Cardiac muscle cell (in vitro differentiated cells and primary cell): ENCODE data around the gene CRABP2. TPM values are rescaled to one million over a fixed set of nuclear protein-coding genes. Genes with fewer than 3 reads are reported as not detected.

Experiments
- DNase-seq, 2 donors: peaks; one replicate each; pipeline versions ENCODE4 v3.0.0 to v3.0.0-alpha.2; 2010 to 2017; ENCODE audit warnings: low read depth in 1 of 2, low spot score in 1 of 2
- H3K27ac ChIP-seq: fragments of 200-600 bp; sonication (generic); 2 replicates; pipeline ENCODE4 v1.5.1; 2016
- H3K27me3 ChIP-seq: fragments of 200-600 bp; sonication (generic); 2 replicates; pipeline ENCODE4 v1.6.0; 2016; ENCODE audit warnings: control low read depth
- H3K36me3 ChIP-seq: fragments of 200-600 bp; sonication (generic); 2 replicates; pipeline ENCODE4 v1.5.1; 2016; ENCODE audit warnings: control low read depth
- H3K4me1 ChIP-seq: fragments of 200-600 bp; sonication (generic); 2 replicates; pipeline ENCODE4 v1.8.1; 2017; ENCODE audit warnings: low read depth, mild to moderate bottlenecking, mixed run types
- H3K4me3 ChIP-seq: fragments of 200-600 bp; sonication (generic); 2 replicates; pipeline ENCODE4 v1.5.1; 2016; ENCODE audit warnings: mild to moderate bottlenecking
- H3K9me3 ChIP-seq: fragments of 200-600 bp; sonication (generic); 2 replicates; pipeline ENCODE4 v1.5.1; 2017; ENCODE audit warnings: low read depth, mild to moderate bottlenecking, control low read depth
- CTCF ChIP-seq: IDR thresholded peaks from 2 replicates; pipeline ENCODE4 v1.5.1; 2012; ENCODE audit warnings: low read depth, mild to moderate bottlenecking, low read length
- polyA plus RNA-seq: library from polyadenylated mRNA; unstranded; fragments of >200 nt; fragmentation: Nextera tagmentation; extraction: Ambion mirVana; gene quantifications from 2 replicates; pipeline ENCODE4 v1.2.1, GENCODE V29; 2016
- total RNA-seq: library from RNA; depleted of rRNA; stranded (reverse); fragments of >200 nt; gene quantifications from 2 replicates; pipeline ENCODE4 v1.2.3, GENCODE V29; 2016

CRABP2 gene
- total and polyA plus RNA-seq, 2 experiments from 2014 or later: 556 to 1,249 TPM

GRCh38 chr1:156740741-156741480 lies 35.5 kb upstream of the CRABP2 start, which contains the start of gene MRPL24:
TSS of gene MRPL24 (minus strand) at chr1:156741088. CDS start at chr1:156738704, 2,384 bp downstream.
- peak within 1 kb of the TSS; percentile 46 for H3K4me3 ChIP-seq

GRCh38 chr1:156740237-156740740 lies 34.9 kb upstream of the CRABP2 start:
- Histone ChIP-seq H3K27ac (peak overlapping the region; percentile 59), H3K36me3 (peaks cover 5% of the 10 kb centered on the region), H3K4me1 (peaks cover 4% of the 10 kb centered on the region), H3K9me3 (no peaks in the 10 kb centered on the region), H3K4me3 (peak overlapping the region; percentile 46), H3K27me3 (no peaks in the 10 kb centered on the region)
- no peak for TF ChIP-seq CTCF
- DNase-seq: no peak

More at GRCh38 chr1:156740741-156741480, 35.5 kb upstream of the CRABP2 start, which contains the start of gene MRPL24:
- peak; percentile 99 to 100 for DNase-seq
- H3K36me3 ChIP-seq: peaks cover 5% of the 10 kb centered on the region
- TF ChIP-seq CTCF: no peak
- H3K27me3 ChIP-seq: no peaks in the 10 kb centered on the region
- peaks cover 5% of the 10 kb centered on the region for H3K4me1 ChIP-seq
- no peaks in the 10 kb centered on the region for H3K9me3 ChIP-seq
- peak within 1 kb of the TSS; percentile 88 for H3K27ac ChIP-seq

GRCh38 chr1:156738916-156739315 lies 33.5 kb upstream of the CRABP2 start:
- peaks cover 4% of the 10 kb centered on the region for H3K4me1 ChIP-seq
- no peak for DNase-seq
- no peaks in the 10 kb centered on the region for H3K27me3 ChIP-seq
- no peaks in the 10 kb centered on the region for H3K9me3 ChIP-seq
- no peak for TF ChIP-seq CTCF
- no peak overlapping the region for H3K27ac ChIP-seq
- peaks cover 5% of the 10 kb centered on the region for H3K36me3 ChIP-seq
- no peak overlapping the region for H3K4me3 ChIP-seq

- no peak for TF ChIP-seq CTCF
- Histone ChIP-seq H3K4me1 (peaks cover 4% of the 10 kb centered on the region), H3K9me3 (no peaks in the 10 kb centered on the region), H3K27ac (no peak overlapping the region), H3K36me3 (peaks cover 5% of the 10 kb centered on the region), H3K27me3 (no peaks in the 10 kb centered on the region), H3K4me3 (no peak overlapping the region)
- no peak for DNase-seq
Observed at GRCh38 chr1:156738407-156738806, 33.0 kb upstream of the CRABP2 start.

GRCh38 chr1:156733989-156734584 lies 28.7 kb upstream of the CRABP2 start:
- Histone ChIP-seq H3K27ac (no peak overlapping the region), H3K36me3 (no peaks in the 10 kb centered on the region), H3K4me1 (no peaks in the 10 kb centered on the region), H3K4me3 (no peak overlapping the region), H3K9me3 (no peaks in the 10 kb centered on the region), H3K27me3 (no peaks in the 10 kb centered on the region)
- DNase-seq: no peak
- TF ChIP-seq CTCF: no peak
